A549 (cell line): Measurements from ENCODE around the gene SMG6. TPM values are rescaled to one million over a fixed set of nuclear protein-coding genes. Genes with fewer than 3 reads are reported as not detected.

Source experiments
- ATAC-seq, 2 experiments: fragments of 200-7000 bp in 1 of 2; fragments of >200 bp in 1 of 2; cut with Nextera tagmentation in 1 of 2; cut with Tn5 transposase in 1 of 2; 3 replicates each; pipeline versions ENCODE4 v1.8.0 to v1.9.1; 2018 to 2020; ENCODE audit warnings: mild to moderate bottlenecking in 1 of 2, moderate library complexity in 1 of 2
- CTCF ChIA-PET: fragments of 300-600 bp; sonication (Branson Sonifier 250); formaldehyde crosslinking; extraction: SDS; loops from one replicate; lab custom pipeline; 2021; ENCODE audit warnings: antibody characterized with exemption, inconsistent platforms; lab: Yijun Ruan, JAX
- POLR2A ChIA-PET: fragments of 350-600 bp; formaldehyde crosslinking; extraction: SDS; loops from one replicate; lab custom pipeline; 2021; ENCODE audit warnings: antibody characterized with exemption, inconsistent platforms; lab: Yijun Ruan, JAX
- DNase-seq, 2 experiments: peaks; one replicate each; pipeline versions ENCODE4 v3.0.0 to v3.0.0-alpha.2; 2011 to 2016; ENCODE audit warnings: low read depth in 1 of 2, low spot score in 1 of 2
- FAIRE-seq: peaks from 2 replicates; lab custom pipeline; 2011; peaks lifted over from hg19 to GRCh38; lab: Jason Lieb, UNC
- H3K27ac ChIP-seq, 2 experiments: fragments of >200 bp; sonication (Bioruptor Twin); formaldehyde crosslinking; 3 replicates each; pipeline ENCODE4 v1.5.1; 2016 to 2017
- H3K4me1 ChIP-seq: fragments of >200 bp; sonication (Bioruptor Twin); formaldehyde crosslinking; 3 replicates; pipeline ENCODE4 v1.6.1; 2016
- H3K4me2 ChIP-seq: fragments of >200 bp; sonication (Bioruptor Twin); formaldehyde crosslinking; 3 replicates; pipeline ENCODE4 v1.6.1; 2016
- H3K4me3 ChIP-seq: fragments of >200 bp; sonication (Bioruptor Twin); formaldehyde crosslinking; 3 replicates; pipeline ENCODE4 v1.5.1; 2016
- H3K9me3 ChIP-seq: fragments of >200 bp; sonication (Bioruptor Twin); formaldehyde crosslinking; 3 replicates; pipeline ENCODE4 v1.6.1; 2016
- BHLHE40 ChIP-seq: IDR thresholded peaks from 2 replicates; pipeline ENCODE4 v1.6.1; 2012; ENCODE audit warnings: low read depth, low read length, inconsistent platforms
- CBX2 ChIP-seq: fragments of 200-600 bp; sonication (generic); IDR thresholded peaks from 2 replicates; pipeline ENCODE4 v1.6.1; 2016; ENCODE audit warnings: low read depth, mild to moderate bottlenecking, borderline replicate concordance
- CEBPB ChIP-seq, 2 experiments: fragments of >200 bp in 1 of 2; sonication (Bioruptor Twin) in 1 of 2; formaldehyde crosslinking in 1 of 2; IDR thresholded peaks; 2 replicates each; pipeline ENCODE4 v1.6.1; 2012 to 2016
- EHMT2 ChIP-seq: fragments of 200-600 bp; sonication (generic); IDR thresholded peaks from 2 replicates; pipeline ENCODE4 v1.6.1; 2016; ENCODE audit warnings: antibody characterized with exemption, low read depth, mild to moderate bottlenecking, moderate library complexity
- EP300 ChIP-seq, 2 experiments: fragments of >200 bp; sonication (Bioruptor Twin); formaldehyde crosslinking; IDR thresholded peaks; 2 replicates in 1 of 2; 3 replicates in 1 of 2; pipeline ENCODE4 v1.6.1; 2016 to 2017
- ESRRA ChIP-seq: fragments of 150-350 bp; IDR thresholded peaks from 2 replicates; pipeline ENCODE4 v1.6.1; 2014; ENCODE audit warnings: mild to moderate bottlenecking, low read length, borderline replicate concordance
- HDAC2 ChIP-seq: fragments of 200-600 bp; sonication (generic); IDR thresholded peaks from 2 replicates; pipeline ENCODE4 v1.6.1; 2016
- HOXA7 ChIP-seq: fragments of 250-450 bp; sonication (Bioruptor Pico); IDR thresholded peaks from 2 replicates; pipeline ENCODE4 v1.5.0; 2020; ENCODE audit warnings: mild to moderate bottlenecking, moderate library complexity
- HOXB13 ChIP-seq: fragments of 250-450 bp; sonication (Bioruptor Pico); IDR thresholded peaks from 2 replicates; pipeline ENCODE4 v1.5.0; 2020; ENCODE audit warnings: low read depth, mild to moderate bottlenecking, moderate library complexity
- JUNB ChIP-seq: fragments of >200 bp; sonication (Bioruptor Twin); formaldehyde crosslinking; IDR thresholded peaks from 2 replicates; pipeline ENCODE4 v1.6.1; 2016
- MAZ ChIP-seq: fragments of 150-350 bp; IDR thresholded peaks from 2 replicates; pipeline ENCODE4 v1.6.1; 2014; ENCODE audit warnings: antibody characterized with exemption, low read depth, low read length, borderline replicate concordance
- NPAS2 ChIP-seq: fragments of 250-450 bp; sonication (Bioruptor Pico); IDR thresholded peaks from 2 replicates; pipeline ENCODE4 v1.8.0; 2022; ENCODE audit warnings: mild to moderate bottlenecking, moderate library complexity, borderline replicate concordance
- NR3C1 ChIP-seq: fragments of >200 bp; sonication (Bioruptor Twin); formaldehyde crosslinking; IDR thresholded peaks from 3 replicates; pipeline ENCODE4 v1.6.1; 2017
- RCOR1 ChIP-seq: fragments of 150-350 bp; IDR thresholded peaks from 2 replicates; pipeline ENCODE4 v1.6.1; 2014; ENCODE audit warnings: antibody characterized with exemption, low read length, low read depth
- SREBF2 ChIP-seq: fragments of 450-650 bp; IDR thresholded peaks from 2 replicates; pipeline ENCODE4 v1.6.1; 2014; ENCODE audit warnings: mild to moderate bottlenecking, moderate library complexity
- TFCP2L1 ChIP-seq: fragments of 250-450 bp; sonication (Bioruptor Pico); IDR thresholded peaks from 2 replicates; pipeline ENCODE4 v1.5.0; 2021; ENCODE audit warnings: mild to moderate bottlenecking
- TP53 ChIP-seq: fragments of 250-450 bp; sonication (Bioruptor Pico); IDR thresholded peaks from 2 replicates; pipeline ENCODE4 v1.5.0; 2021; ENCODE audit warnings: mild to moderate bottlenecking, moderate library complexity
- ZFP36 ChIP-seq: fragments of 450-650 bp; IDR thresholded peaks from 2 replicates; pipeline ENCODE4 v1.6.1; 2014; ENCODE audit warnings: borderline replicate concordance; ENCODE audit not compliant: partially characterized antibody
- ZSCAN20 ChIP-seq: fragments of 250-450 bp; sonication (Bioruptor Pico); IDR thresholded peaks from 2 replicates; pipeline ENCODE4 v1.8.0; 2022; ENCODE audit warnings: mild to moderate bottlenecking, moderate library complexity
- WGBS: methylation state at CpG from one replicate; pipeline ENCODE4 v1.1.6; 2017; ENCODE audit errors: missing lambda C conversion rate; 5-methylcytosine and 5-hydroxymethylcytosine counted together
- polyA plus RNA-seq, 4 experiments: library from polyadenylated mRNA; depleted of rRNA in 3 of 4; stranded (reverse); fragments of >200 nt; fragmentation: RNase III in 1 of 4; extraction: RNeasy Plus Mini Kit Qiagen cat#74134 plus additional on column Dnase treatment in 1 of 4; gene quantifications; 2 replicates in 3 of 4; 3 replicates in 1 of 4; pipeline ENCODE4 v1.2.3, GENCODE V29; 2011 to 2017
- TF ChIP-seq, protein P1 (sequence below): fragments of 450-650 bp; IDR thresholded peaks from 2 replicates; pipeline ENCODE4 v1.6.1; 2014; ENCODE audit warnings: antibody characterized with exemption
- TF ChIP-seq, protein P2 (sequence below): IDR thresholded peaks from 2 replicates; pipeline ENCODE4 v1.6.1; 2012
- TF ChIP-seq, protein P3 (sequence below): IDR thresholded peaks from 2 replicates; pipeline ENCODE4 v1.6.1; 2012; ENCODE audit warnings: low read depth, borderline replicate concordance
- TF ChIP-seq, protein P4 (sequence below): IDR thresholded peaks from 2 replicates; pipeline ENCODE4 v1.6.1; 2012
- TF ChIP-seq, protein P5 (sequence below): fragments of >200 bp; sonication (Bioruptor Twin); formaldehyde crosslinking; IDR thresholded peaks from 3 replicates; pipeline ENCODE4 v1.5.1; 2016

Gene SMG6
- polyA plus RNA-seq, 2 of the 4 experiments (the other 2 are of a cell fraction) = 4.7 to 17.0 TPM

DNA sequence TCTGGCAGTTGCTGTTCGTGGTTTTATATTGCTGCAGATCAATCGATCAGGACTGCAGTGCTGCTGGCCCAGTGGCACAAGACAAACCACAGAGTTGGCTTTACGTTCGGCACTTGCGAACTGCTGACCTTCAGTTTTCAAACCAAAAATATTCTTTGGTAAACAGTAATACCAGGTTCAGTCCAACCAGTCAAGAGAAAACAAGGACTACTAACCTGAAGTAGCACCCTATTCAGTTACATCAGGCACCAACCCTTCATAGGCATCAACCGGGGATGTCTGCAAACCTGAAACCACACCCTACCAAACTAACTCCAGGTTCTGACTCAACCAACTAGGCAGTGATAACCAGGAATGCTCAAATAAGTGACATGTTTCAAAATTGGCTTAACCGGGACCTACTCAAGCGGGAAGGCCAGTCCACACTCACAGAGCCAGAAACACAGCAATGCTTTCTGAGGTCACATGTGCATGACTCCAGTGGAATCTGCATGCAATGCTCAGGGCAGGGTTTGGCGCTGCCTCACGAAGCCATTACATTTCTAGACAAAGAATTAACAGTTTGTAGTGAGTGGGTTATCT, 91.1 kb downstream of the SMG6 start:
- H3K4me2 ChIP-seq = no peak overlapping the region
- no peaks in the 10 kb centered on the region for H3K9me3 ChIP-seq
- DNase-seq (no peak), ATAC-seq (no peak), FAIRE-seq (no peak)
- no peak overlapping the region for H3K4me3 ChIP-seq
- WGBS = 91% methylated on average over 10 of the region's 10 CpGs
- POLR2A ChIA-PET = no interaction called here
- TF ChIP-seq BHLHE40 = no peak
- no peak for TF ChIP-seq RCOR1
- TF ChIP-seq, protein P1, sequence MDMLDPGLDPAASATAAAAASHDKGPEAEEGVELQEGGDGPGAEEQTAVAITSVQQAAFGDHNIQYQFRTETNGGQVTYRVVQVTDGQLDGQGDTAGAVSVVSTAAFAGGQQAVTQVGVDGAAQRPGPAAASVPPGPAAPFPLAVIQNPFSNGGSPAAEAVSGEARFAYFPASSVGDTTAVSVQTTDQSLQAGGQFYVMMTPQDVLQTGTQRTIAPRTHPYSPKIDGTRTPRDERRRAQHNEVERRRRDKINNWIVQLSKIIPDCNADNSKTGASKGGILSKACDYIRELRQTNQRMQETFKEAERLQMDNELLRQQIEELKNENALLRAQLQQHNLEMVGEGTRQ = no peak
- TF ChIP-seq, all 56 proteins: peak for 0
- CTCF ChIA-PET = interaction anchor here (0.6 to 2.9 kb wide), 5 partner anchors 14 to 157 kb away, joined by 3 to 17 read pairs (median 4); partner anchors contain the start of gene HIC1
- Histone ChIP-seq H3K27ac (no peak overlapping the region), H3K4me1 (no peaks in the 10 kb centered on the region)

DNA sequence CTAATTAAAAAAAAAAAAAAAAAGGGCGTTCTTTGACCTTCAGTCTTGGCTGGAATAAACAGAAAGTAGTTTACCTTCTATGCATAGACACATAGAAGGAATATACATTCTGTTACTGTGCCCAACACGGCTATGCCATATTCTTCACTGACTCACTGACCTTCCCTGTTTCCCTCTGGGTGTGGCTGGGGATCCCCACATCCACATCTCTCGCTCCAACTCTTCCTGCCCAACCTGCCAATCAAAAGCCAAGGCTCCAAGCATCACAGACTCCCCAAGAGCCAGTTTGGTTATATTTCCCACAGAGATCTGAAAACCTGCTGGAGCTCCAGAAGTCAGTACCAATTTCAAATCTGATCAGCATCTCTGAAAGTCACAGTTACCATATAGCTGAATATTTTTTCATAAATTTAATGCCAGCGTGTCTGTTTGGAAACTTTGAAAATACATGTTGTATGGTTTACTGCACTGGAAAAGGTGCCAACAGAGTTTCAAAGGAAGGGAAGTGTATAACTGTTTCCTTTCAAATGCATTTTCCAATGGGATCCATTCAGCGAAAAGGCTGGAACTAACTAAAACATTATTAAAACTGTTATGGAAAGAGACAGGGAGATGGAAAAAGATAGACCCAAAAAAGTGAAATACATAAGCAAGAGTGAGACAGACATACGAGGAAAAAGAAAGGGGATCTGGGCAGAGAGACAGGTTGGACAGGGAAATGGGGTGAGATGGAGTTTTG, 91.8 kb downstream of the SMG6 start:
- Histone ChIP-seq H3K9me3 (no peaks in the 10 kb centered on the region), H3K27ac (no peak overlapping the region), H3K4me1 (no peaks in the 10 kb centered on the region), H3K4me2 (no peak overlapping the region), H3K4me3 (no peak overlapping the region)
- WGBS = 84% methylated on average over 6 of the region's 6 CpGs
- ATAC-seq (no peak), FAIRE-seq (no peak), DNase-seq (no peak)
- TF ChIP-seq SREBF2 = no peak
- POLR2A ChIA-PET = no interaction called here
- CTCF ChIA-PET = interaction anchor here (0.6 kb wide), 1 partner anchor 33 kb away, joined by 3 read pairs; no protein-coding TSS in a partner anchor

DNA sequence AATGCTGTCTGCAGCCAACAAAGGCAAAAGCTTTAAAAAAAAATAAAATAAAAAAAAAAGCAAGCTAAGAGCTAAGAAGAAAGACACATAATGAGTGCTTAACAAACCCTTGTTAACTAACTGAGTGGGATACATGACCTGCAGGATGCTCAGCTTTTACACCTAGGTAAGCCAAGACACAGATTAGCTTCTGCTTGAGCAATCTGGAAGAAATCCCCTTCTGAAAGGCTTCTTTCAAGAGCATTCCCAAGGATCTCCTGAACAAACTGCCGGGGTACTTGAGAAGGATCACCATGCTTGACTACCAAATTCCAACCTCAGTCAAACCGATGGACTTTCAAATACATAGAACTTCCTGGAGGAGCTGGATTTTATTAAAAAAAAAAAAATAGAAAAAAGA, 92.9 kb downstream of the SMG6 start:
- Histone ChIP-seq H3K4me1 (no peaks in the 10 kb centered on the region), H3K27ac (no peak overlapping the region), H3K4me3 (no peak overlapping the region)
- CTCF ChIA-PET = interaction anchor here (1.6 to 3.5 kb wide), 3 partner anchors 11 to 156 kb away, joined by 4 to 23 read pairs (median 5); partner anchors contain the start of gene HIC1
- no peak for ATAC-seq
- TF ChIP-seq NPAS2 (CRISPR knock-in tag) = no peak
- TF ChIP-seq, all 56 proteins: peak for 0
- Histone ChIP-seq H3K9me3 (no peaks in the 10 kb centered on the region), H3K4me2 (no peak overlapping the region)
- POLR2A ChIA-PET = no interaction called here
- 68% methylated on average over 2 of the region's 2 CpGs for WGBS
- FAIRE-seq (no peak), DNase-seq (no peak)

DNA sequence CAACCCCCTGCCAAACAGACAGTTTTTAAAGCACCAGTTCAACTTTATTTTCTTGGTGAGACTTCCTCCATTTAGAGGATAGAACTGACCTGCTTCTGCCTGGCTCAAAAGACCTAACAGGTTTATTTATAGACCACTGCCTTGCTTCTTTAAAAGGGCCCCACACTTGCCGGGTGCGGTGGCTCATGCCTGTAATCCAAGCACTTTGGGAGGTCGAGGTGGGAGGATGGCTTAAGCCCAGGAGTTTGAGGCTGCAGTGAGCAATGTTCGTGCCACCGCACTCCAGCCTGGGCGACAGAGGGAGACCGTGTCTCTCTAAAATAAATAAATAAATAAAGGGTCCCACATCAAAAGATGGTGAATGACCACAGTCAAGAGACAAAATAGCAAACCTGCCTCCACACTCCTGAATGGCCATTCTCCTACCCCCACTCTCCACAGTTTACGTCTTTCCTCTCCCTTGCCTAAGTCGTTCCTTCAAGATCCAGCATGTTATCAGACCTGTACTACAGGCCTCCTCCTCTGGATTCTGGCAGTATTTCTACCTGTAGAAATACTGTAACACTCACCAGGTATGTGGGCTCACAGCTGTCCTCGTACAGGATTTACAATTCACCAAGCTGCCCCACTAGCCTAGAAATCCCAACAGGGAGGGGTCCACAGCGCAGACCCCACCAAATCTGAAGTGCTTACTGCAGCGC, 95.6 kb downstream of the SMG6 start:
- Histone ChIP-seq H3K4me1 (no peaks in the 10 kb centered on the region), H3K4me3 (no peak overlapping the region)
- CTCF ChIA-PET = interaction anchor here (1.0 to 3.5 kb wide), 5 partner anchors 16 to 149 kb away, joined by 3 to 23 read pairs (median 4); no protein-coding TSS in a partner anchor
- TF ChIP-seq, protein P2, sequence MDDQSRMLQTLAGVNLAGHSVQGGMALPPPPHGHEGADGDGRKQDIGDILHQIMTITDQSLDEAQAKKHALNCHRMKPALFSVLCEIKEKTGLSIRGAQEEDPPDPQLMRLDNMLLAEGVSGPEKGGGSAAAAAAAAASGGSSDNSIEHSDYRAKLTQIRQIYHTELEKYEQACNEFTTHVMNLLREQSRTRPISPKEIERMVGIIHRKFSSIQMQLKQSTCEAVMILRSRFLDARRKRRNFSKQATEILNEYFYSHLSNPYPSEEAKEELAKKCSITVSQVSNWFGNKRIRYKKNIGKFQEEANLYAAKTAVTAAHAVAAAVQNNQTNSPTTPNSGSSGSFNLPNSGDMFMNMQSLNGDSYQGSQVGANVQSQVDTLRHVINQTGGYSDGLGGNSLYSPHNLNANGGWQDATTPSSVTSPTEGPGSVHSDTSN = no peak
- TF ChIP-seq EP300 (IDR thresholded peaks at IDR 0.05) (no peak), TFCP2L1 (CRISPR knock-in tag) (no peak), SREBF2 (no peak), CBX2 (no peak), ZFP36 (no peak), MAZ (no peak), ZSCAN20 (no peak), CEBPB (IDR thresholded peaks at IDR 0.05) (no peak), HOXA7 (no peak), NR3C1 (no peak), HOXB13 (CRISPR knock-in tag) (no peak), ESRRA (no peak), HDAC2 (no peak), TP53 (no peak), JUNB (no peak), EHMT2 (no peak)
- TF ChIP-seq, protein P3, sequence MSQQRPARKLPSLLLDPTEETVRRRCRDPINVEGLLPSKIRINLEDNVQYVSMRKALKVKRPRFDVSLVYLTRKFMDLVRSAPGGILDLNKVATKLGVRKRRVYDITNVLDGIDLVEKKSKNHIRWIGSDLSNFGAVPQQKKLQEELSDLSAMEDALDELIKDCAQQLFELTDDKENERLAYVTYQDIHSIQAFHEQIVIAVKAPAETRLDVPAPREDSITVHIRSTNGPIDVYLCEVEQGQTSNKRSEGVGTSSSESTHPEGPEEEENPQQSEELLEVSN = no peak
- TF ChIP-seq, protein P4, sequence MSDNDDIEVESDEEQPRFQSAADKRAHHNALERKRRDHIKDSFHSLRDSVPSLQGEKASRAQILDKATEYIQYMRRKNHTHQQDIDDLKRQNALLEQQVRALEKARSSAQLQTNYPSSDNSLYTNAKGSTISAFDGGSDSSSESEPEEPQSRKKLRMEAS = no peak
- TF ChIP-seq, protein P5, sequence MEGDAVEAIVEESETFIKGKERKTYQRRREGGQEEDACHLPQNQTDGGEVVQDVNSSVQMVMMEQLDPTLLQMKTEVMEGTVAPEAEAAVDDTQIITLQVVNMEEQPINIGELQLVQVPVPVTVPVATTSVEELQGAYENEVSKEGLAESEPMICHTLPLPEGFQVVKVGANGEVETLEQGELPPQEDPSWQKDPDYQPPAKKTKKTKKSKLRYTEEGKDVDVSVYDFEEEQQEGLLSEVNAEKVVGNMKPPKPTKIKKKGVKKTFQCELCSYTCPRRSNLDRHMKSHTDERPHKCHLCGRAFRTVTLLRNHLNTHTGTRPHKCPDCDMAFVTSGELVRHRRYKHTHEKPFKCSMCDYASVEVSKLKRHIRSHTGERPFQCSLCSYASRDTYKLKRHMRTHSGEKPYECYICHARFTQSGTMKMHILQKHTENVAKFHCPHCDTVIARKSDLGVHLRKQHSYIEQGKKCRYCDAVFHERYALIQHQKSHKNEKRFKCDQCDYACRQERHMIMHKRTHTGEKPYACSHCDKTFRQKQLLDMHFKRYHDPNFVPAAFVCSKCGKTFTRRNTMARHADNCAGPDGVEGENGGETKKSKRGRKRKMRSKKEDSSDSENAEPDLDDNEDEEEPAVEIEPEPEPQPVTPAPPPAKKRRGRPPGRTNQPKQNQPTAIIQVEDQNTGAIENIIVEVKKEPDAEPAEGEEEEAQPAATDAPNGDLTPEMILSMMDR = no peak
- TF ChIP-seq, all 56 proteins: peak for 0
- no peak for DNase-seq
- WGBS = 86% methylated on average over 12 of the region's 12 CpGs
- H3K9me3 ChIP-seq = no peaks in the 10 kb centered on the region
- ATAC-seq = no peak
- H3K27ac ChIP-seq = no peak overlapping the region
- POLR2A ChIA-PET = no interaction called here
- H3K4me2 ChIP-seq = no peak overlapping the region
- no peak for FAIRE-seq
